Measurements from ENCODE around the gene SERPINB13.

- TF ChIP-seq, protein P1, sequence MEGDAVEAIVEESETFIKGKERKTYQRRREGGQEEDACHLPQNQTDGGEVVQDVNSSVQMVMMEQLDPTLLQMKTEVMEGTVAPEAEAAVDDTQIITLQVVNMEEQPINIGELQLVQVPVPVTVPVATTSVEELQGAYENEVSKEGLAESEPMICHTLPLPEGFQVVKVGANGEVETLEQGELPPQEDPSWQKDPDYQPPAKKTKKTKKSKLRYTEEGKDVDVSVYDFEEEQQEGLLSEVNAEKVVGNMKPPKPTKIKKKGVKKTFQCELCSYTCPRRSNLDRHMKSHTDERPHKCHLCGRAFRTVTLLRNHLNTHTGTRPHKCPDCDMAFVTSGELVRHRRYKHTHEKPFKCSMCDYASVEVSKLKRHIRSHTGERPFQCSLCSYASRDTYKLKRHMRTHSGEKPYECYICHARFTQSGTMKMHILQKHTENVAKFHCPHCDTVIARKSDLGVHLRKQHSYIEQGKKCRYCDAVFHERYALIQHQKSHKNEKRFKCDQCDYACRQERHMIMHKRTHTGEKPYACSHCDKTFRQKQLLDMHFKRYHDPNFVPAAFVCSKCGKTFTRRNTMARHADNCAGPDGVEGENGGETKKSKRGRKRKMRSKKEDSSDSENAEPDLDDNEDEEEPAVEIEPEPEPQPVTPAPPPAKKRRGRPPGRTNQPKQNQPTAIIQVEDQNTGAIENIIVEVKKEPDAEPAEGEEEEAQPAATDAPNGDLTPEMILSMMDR (conservative IDR thresholded peaks at IDR 0.05) = no peak
- no peak for TF ChIP-seq ZFX (IDR thresholded peaks at IDR 0.05)
Observed at GRCh38 chr18:63617049-63617914, 30.1 kb downstream of the SERPINB13 start.
